CD4-positive, alpha-beta T cell treated with Interleukin-17A for 4 hours (primary cell): ENCODE results near the gene REXO5.
A peak's percentile ranks its signal among the peaks of the same experiment; 100 is the strongest.
"Not testable (repeated sequence)": the region's sequence is repeated elsewhere in the genome, so short reads cannot be mapped to it uniquely, and the experiment has no call there.

Experiments
- DNase-seq: peaks from one replicate; pipeline ENCODE4 v3.0.0-alpha.2; 2020; ENCODE audit warnings: mixed read lengths

REXO5 gene, protein sequence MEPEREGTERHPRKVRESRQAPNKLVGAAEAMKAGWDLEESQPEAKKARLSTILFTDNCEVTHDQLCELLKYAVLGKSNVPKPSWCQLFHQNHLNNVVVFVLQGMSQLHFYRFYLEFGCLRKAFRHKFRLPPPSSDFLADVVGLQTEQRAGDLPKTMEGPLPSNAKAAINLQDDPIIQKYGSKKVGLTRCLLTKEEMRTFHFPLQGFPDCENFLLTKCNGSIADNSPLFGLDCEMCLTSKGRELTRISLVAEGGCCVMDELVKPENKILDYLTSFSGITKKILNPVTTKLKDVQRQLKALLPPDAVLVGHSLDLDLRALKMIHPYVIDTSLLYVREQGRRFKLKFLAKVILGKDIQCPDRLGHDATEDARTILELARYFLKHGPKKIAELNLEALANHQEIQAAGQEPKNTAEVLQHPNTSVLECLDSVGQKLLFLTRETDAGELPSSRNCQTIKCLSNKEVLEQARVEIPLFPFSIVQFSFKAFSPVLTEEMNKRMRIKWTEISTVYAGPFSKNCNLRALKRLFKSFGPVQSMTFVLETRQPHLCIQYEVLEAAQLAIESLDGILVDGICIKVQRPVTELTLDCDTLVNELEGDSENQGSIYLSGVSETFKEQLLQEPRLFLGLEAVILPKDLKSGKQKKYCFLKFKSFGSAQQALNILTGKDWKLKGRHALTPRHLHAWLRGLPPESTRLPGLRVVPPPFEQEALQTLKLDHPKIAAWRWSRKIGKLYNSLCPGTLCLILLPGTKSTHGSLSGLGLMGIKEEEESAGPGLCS

DNA sequence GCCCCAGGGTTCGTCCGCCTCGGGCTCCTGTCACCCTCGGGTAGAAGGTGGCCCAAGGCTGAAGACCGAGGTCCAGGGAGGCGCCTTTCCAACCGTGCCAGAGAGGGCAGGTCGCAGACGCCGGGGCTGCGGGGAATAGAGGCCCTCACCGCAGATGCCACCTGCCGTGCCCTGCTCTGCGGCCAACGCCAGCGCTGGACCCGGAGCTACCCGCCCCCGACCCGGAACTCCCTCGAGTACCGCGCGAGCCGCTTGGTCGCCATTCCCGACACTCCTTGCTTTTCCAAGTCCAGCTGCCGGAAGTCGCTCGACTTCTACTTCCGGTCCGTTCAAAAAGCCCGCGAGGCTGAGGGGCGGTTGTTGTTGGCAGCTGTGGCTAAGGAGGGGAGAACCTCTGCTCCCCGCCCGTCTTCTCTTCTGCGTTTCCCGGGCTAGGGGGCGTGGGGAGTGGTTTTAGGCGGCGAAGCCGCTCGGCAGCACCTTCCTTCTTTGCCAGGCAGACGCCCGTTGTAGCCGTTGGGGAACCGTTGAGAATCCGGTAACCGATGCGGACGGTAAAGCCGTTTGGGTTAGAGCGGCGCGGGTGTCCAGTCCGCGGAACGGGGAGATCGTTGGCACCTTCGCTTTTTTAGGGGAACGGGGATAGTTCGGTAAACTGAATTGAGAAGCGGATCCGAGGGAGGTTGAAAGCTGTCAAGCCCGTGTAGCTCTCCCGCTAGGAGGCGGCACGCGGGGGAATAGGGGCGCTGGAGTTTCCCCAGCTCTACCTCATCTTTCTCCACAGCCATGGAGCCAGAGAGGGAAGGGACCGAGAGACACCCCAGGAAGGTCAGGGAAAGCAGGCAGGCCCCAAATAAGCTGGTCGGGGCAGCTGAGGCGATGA lies at the start of gene REXO5, which contains the start of gene ERI2:
REXO5 (plus strand) TSS at position 360 of the 883 bp plus-strand sequence; CDS start at position 787, 427 bp downstream.
ERI2 (minus strand) TSS at position 305 of the 883 bp plus-strand sequence; CDS start at position 263, 42 bp downstream.
- peak; percentile 75 for DNase-seq

DNA sequence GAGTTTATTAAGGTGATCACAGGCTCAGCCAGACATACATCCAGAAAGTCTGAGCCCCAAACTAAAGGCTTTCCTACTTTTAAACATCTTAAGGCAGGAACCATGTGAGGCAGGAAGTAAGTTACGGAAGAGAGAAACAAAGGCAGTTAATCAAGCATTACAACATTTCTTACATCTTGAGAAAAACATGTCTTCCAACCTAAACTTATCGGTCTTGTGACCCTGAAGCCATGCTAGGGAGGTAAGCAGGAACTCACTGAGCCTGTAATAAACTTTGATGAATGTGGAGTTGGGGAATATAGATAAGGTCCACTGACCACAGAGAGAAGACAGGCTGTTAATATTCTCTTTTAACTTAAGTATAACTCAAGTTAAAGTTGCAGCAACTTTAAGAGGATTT lies 46.0 kb upstream of the REXO5 start:
- no peak for DNase-seq

DNA sequence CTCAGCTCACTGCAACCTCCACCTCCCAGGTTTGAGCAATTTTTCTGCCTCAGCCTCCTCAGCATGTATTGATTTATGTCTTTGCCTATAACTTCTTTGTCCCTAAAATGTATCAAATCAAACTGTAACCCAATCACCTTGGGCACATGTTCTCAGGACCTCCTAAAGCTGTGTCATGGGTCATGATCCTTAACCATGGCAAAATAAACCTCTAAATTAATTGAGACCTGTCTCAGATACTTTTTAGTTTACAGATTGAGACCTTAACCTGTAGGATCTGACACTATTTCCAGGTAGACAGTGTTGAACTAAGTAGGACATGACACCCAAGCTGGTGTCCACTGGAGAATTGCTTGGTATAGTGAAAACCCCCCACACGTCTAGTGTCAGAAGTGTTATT lies 45.2 kb upstream of the REXO5 start:
- no peak for DNase-seq

DNA sequence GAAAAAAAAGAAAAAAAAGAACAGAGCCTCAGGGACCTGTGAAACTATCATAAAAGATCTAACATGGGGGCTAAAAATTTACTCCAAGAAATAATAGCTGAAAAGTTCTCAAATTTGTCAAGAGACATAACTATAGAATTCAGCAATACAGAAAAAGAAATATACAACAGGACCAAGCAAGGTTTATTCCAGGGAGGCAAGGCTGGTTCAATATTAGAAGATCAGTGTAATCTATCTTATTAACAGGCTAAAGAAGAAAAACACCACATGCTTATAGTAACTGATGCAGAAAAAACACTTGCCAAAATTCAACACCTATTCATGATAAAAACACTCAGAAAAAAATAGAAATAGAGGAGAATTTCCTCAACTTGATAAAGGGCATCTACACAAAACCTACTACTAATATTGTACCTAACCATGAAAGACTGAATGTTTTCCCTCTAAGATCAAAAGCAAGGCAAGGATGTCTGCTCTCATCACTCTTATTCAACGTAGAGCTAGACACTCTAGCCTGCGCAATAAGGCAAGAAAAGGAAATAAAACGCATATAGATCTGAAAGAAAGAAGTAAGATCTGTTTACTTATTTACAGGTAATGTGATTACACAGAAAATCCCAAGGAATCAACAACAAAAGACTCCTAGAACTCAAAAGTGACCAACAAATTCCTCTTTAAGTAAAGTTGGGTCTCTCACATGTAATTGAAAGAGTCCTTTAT lies 43.8 kb upstream of the REXO5 start:
- no peak for DNase-seq

DNA sequence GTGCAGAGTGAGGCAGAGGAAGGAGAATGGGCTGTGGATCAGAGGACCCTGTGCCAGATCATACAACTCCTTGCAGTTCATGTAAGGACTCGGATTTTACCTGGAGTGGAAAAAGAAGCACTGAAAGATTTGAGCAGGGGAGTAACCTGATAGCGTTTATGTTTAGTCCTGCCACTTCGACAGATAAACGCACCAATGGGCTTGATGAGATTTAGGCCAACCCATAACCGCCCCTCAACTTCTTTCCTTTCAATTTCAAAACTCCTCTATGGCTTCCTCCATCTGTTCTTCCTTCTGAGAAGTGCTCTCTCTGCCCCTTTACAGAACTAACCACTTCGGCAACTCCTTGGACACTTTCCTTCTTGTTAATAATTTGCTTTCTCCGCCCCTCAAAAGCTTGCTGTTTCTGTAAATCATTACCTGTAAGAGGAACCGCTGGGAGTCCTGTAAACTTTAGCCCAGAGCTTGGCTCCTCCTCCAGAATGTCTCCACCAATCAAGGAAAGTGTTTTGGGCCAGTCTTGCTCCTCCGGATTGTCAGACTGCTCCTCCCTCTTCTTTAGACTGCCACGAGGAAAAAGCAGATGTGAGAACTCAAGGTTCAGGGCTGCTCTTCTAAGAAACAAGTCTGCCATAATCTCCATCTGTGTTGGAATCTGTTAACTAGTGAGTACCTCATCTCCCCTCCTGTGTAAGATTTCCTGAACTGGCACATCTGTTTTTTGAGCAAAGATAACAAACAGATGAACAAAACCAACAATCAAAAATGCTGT lies 42.7 kb upstream of the REXO5 start, which contains the start of gene ACSM3:
ACSM3 (plus strand) TSS at position 554 of the 772 bp plus-strand sequence. CDS start 6,021 bp downstream, outside the sequence.
- DNase-seq = peak; percentile 67

DNA sequence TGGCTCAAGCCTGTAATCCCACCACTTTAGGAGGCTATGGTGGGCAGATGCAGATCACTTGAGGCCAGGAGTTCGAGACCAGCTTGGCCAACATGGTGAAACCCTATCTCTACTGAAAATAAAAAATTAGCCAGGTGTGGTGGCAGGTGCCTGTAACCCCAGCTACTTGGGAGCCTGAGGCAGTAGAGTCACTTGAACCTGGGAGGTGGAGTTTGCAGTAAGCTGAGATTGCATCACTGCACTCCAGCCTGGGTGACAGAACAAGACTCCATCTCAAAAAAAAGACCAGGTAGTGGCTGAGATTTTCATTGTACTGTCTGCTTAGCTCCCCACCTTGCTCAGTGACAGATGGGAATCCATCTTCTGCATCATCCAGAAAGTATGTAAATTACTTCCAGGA lies 41.9 kb upstream of the REXO5 start:
- DNase-seq = not testable (repeated sequence)

DNA sequence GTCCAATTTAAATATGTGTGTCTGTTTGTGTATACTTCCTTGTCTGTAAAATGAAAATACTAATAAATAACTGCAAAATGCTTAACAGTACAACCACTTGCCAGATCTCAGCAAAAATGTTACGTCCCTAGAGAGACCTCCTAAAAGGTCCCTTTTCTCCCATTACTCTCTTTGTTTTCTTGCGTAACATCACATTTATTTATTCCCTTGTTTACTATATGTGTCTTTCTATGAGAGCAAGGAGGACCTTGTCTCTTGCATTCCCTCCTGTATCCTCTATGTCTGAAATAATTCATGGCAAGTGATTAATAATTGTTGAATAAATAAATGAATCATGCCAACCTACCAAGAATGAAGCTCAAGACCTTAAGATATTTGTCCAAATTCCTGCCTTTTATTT lies 40.6 kb upstream of the REXO5 start:
- DNase-seq = no peak

DNA sequence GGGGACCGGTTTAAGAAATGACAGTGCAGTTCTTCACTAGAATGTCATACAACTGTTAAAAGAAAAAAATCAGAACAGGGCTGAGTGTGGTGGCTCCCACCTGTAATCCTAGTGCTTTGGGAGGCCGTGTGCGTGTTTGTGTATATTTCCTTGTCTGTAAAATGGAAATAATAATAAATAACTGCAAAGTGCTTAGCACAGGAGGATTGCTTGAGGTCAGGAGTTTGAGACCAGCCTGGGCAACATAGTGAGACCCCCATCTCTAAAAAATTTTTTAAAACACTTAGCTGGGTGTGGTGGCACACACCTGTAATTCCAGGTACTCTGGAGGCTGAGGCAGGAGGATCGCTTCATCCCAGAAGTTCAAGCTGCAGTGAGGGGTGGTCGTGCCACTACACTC lies 40.0 kb upstream of the REXO5 start:
- DNase-seq = no peak

DNA sequence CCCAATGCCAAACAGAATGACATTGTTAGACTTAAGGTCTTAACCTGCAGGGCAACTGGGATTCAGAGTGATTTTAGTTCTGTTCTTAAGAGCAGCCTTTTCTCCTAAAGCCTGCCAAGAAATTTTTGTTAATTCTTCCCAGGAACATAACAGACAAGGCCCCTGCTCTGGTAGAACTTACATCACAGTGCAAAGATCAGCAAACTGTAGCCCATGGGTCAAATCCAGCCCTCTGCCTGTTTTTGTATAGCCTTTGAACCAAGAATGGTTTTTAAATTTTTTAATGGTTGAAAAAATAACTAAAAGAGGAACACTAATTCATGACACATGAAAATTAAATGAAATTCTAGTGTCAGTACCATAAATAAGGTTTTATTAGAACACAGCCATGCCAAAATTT lies 38.8 kb upstream of the REXO5 start:
- no peak for DNase-seq

DNA sequence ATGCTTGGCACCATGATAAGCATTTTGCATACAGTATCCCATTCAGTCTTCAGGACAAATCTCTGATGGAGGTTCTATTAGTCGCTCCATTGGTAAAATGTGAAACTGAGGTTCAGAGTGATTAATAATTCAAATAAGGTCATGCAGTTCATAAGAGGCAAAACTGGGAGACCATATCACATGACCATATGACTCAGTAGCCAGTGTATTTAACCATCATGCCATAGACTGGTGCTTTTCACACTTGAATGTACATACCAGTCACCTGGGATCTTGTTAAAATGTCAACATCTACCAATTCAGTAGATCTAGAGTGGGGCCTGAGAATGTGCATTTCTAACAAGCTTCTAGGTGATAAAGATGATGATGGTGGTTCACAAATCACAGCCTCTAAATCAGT lies 38.2 kb upstream of the REXO5 start:
- DNase-seq = no peak

DNA sequence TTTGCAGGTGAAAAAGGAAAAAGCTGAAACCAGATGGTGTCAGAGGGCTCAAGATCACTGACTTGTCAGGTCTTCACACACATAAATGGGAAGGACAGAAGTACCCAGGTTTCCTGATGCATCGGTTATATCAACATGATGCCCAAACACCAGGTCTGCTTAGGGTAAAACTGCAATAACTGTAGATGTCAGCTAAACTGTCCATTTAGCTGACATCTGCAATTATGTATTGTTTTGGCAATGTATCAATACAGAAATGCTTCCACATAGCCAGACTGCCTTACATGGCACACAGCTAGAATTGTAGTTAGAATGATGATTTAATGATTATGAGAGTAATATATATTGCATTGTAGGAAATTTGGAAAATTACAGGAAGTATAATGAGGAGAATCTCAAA lies 37.5 kb upstream of the REXO5 start:
- no peak for DNase-seq

DNA sequence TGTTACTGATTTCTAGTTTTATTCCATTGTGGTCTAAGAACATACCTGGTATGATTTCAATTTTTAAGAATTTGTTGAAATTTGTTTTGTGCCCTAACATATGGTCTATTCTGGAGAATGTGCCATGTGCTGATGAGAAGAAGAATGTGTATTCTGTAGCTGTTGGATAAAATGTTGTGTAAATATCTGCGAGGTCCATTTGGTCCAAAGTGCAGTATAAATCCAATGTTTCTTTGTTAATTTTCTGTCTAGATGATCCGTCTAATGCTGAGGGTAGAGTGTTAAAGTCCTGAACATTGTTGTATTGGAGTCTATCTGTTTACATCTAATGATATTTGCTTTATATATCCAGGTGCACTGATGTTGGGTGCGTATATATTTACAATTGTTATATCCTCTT lies 32.6 kb upstream of the REXO5 start:
- DNase-seq = no peak

DNA sequence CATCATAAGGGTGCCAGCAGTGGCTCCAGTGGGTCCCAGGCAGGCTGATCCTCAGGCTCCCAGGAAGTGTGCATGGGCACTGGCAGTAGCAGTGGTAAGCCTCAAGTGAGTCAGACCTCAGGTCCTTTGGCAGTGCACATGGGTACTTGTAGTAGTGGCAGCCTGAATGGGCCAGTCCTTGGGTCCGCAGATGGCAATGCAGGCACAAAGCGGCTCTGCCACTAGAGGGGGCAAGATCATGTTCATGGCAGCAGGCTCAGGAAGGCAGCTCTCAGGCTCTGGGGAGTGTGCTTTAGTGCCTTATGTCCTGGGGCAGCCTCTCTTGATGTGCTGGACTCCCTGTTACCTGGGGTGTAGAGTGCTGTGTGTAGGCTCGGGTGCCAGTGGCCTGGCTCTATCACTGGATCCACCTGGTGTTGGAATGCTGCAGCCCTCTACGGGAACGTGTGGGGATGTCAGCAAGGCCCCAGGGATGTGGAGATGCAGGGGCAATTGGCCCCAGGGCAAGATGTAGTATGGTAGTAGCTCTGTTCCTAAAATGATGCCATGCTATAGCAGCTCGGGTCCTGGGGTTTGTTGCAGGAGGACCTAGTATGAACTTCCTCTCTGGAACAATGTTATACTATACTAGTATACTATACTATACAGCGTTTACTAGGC lies 31.5 kb upstream of the REXO5 start:
- DNase-seq = peak; percentile 64

DNA sequence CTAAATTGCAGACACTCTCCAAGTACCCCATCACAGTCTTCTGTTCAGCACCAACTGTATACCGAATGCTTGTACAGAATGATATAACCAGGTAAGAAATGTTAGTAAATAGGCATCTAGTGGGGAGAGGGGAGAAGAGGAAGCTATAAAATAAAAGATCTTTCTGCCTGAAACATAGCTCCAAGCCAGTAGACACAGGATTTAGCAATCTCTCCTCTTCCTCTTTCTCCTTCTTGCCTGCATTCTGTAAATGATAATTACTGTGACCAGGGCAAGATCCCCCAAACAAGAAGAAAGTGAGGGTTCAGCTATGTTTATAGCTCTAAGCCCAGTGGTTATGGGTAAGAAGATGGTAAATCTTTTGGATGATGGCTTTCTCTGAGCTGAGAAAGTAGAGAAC lies 24.6 kb upstream of the REXO5 start:
- no peak for DNase-seq

DNA sequence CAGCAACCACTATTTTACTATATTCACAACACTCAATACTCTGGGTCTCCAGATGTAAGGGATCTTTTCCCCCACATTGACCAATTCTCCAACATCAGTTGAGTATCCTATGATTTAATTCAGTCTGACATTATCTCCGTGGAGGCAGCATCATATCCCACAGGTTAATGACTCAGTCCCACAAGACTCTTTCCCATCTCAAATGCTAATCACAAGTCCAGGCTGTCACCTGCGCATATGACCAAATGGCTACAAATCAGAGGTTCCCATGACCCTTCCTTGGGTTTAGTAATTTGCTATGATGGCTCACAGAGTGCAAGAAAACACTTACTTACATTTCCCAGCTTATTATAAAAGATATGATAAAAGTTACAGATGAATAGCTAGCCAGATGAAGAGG lies 23.9 kb upstream of the REXO5 start:
- DNase-seq = no peak

DNA sequence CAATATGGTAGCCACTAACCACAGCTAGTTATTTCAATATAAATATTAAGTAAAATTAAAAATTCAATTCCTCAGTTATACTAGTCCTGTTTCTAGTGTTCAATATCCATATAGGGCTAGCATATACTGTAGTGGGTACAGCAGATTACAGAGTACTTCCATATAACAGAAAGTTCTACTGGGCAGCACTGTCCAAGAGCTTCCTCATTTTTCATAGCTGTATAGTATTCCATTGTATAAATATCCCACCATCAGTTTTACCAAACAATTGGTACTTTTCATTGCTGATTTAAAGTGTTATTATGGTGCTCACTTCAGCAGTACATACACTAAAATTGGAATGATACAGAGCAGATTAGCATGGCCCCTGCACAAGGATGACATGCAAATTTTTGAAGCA lies 22.1 kb upstream of the REXO5 start:
- DNase-seq = no peak

DNA sequence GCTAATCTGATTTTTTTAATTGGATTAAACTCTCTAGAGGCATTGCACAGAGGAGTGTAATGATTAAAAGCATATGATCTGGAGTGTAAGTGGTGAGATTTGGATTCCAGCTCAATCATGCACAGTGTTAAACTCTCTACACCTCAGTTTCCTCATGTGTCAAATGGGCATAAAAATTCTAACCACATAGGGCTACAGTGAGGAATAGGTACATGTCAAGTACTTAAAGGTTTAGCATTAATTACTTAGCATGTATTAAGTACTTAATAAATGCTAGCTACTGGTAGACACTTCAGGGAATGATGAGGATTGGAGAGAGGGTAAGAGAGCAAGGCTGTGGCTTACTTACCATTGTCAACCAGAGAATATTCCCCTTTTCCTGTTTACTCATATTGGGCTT lies 17.2 kb upstream of the REXO5 start:
- no peak for DNase-seq

DNA sequence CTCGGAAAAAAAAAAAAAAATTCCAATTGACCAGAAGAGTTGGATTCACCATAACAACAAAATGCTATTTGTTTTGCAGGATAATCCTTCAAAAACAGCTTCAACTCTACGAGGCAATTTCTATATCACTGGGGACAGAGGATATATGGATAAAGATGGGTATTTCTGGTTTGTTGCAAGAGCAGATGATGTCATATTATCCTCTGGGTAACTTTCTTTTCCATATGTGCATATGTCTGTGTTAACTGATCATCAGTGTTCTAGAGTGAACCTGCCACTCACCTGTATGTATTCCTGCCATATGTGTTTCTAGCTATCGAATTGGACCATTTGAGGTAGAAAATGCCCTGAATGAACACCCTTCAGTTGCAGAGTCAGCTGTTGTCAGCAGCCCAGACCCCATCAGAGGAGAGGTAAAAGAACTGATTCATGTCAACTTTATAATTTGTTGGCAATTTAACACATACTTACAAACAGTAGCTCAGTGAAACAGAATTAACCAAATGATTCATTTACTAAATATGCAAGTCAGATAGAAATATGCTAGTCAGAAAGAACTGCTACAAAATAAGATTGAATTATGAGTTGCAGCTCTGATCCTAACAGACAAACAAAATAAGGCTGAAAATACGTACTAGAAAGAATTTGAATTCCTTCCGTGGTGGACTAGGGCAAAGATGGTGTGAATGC lies 14.3 kb upstream of the REXO5 start:
- no peak for DNase-seq

DNA sequence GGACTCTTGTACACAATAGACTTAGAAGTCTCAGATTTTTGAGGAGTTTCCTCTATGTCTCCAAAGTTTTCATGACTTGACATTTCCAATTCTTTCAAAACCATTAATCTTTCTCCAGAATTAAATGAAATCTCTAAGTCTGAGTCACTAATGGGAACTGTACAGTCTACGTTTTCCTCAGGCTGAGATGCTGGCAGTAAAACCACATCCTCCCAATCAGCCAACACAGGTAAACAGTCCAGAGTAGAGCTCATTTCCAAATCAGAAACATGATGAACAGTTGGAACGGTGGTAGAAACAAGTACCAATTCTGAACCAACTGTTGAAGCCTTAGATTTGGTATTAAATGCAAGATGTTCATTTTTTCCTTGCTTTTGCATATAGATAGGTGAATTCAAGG lies 8.0 kb upstream of the REXO5 start:
- peak; percentile 22 for DNase-seq

DNA sequence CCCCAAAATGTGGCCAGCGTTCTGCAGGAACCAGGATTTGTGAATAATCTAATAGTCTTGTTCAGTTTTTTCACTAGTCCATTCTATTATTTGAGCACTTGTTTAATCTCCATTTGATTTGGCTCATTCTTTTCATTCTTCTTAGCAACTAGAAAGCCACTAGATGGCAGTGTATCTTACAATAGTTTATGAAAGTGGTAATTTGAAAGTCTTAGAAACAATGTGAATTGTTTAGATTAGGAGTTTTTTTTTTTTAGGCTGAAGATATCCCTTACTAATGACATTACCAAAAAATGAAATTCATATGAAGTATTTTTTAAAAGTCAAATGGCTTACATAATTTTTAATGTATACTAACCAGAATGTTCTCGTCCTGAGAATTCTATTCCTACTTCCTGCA lies 6.7 kb upstream of the REXO5 start:
- no peak for DNase-seq
